ENCODE results near the gene SORCS3.
A peak's percentile ranks its signal among the peaks of the same experiment; 100 is the strongest.
"Not testable (repeated sequence)": the region's sequence is repeated elsewhere in the genome, so short reads cannot be mapped to it uniquely, and the experiment has no call there.

The SORCS3 gene

DNA sequence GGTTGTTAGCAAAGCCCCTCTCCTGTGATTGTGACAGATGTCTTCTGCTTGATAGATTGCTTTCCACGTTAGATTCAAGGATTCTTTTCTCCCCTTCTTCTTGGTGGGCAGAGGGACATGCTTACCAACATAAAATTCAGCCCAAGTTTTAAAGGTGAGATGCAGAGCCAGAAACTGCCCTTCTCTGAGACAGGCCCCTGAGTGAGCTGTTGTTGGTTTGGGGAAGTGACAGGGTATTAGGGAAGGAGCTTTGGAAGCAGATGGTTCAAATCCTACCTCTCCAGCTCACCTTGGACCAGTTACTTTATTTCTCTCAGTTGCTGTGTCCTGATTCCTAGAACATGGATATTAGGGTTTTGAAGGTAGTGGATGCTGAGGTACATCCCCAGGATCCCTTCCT lies 53.0 kb downstream of the SORCS3 start:
- DNase-seq: no peak

- DNase-seq: not testable (repeated sequence)
These were observed 62.2 kb downstream of the SORCS3 start for GRCh38 chr10:104703262-104703661.

DNA sequence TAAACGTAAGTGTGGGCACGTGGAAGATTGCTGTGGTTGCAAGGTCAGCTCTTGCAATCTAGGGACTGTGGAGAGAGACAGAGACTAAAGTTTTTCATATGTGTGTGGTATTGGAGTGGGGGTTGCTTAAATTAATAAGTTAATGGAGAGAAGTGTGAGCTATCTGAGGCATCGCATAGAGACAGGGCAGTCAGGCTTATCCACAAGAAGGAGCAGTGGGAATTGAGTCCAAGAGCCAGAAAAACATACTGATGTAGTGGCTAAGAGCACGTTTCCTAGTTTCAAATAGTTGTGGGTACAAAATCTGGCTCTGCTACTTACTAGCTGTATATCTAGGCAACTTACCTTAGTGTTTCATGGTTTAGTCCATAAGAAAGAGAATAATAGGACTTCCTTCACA lies 65.8 kb downstream of the SORCS3 start:
- DNase-seq: no peak

- no peak for DNase-seq
These were observed 66.7 kb downstream of the SORCS3 start for GRCh38 chr10:104707602-104708459.

- DNase-seq: no peak
These were observed 70.2 kb downstream of the SORCS3 start for GRCh38 chr10:104711302-104711721.

GRCh38 chr10:104730593-104730992 lies 89.5 kb downstream of the SORCS3 start:
- DNase-seq: not testable (repeated sequence)

GRCh38 chr10:104731192-104731591 lies 90.1 kb downstream of the SORCS3 start:
- DNase-seq: no peak

GRCh38 chr10:104732222-104732621 lies 91.1 kb downstream of the SORCS3 start:
- no peak for DNase-seq

GRCh38 chr10:104734433-104734832 lies 93.3 kb downstream of the SORCS3 start:
- DNase-seq: no peak

GRCh38 chr10:104735036-104735756 lies 94.1 kb downstream of the SORCS3 start:
- DNase-seq: no peak

GRCh38 chr10:104735757-104736391 lies 94.8 kb downstream of the SORCS3 start:
- no peak for DNase-seq

DNA sequence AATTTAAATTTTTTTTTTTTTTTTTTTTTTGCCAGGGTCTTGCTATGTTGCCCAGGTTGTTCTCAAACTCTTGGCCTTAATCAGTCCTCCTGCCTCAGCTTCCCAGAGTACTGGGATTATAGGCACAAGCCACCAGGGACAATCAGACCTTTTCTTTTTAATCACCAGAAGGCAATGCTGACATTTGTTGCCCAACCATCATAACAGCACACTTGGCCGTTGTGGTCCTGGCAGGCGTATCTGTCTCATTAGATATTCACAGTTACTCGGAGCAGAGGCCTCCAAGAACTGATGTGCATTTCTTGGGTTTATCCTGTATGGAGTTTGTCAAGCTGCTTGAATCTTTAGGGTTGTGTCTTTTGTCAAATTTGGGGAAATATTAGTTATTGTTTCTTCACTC lies 100.0 kb downstream of the SORCS3 start:
- DNase-seq: no peak

GRCh38 chr10:104744052-104744451 lies 103.0 kb downstream of the SORCS3 start:
- no peak for DNase-seq

- DNase-seq: no peak
These were observed 109.2 kb downstream of the SORCS3 start for GRCh38 chr10:104750291-104750690.

GRCh38 chr10:104762793-104763192 lies 121.7 kb downstream of the SORCS3 start:
- no peak for DNase-seq

- DNase-seq: no peak
These were observed 125.3 kb downstream of the SORCS3 start for GRCh38 chr10:104766341-104766740.

DNA sequence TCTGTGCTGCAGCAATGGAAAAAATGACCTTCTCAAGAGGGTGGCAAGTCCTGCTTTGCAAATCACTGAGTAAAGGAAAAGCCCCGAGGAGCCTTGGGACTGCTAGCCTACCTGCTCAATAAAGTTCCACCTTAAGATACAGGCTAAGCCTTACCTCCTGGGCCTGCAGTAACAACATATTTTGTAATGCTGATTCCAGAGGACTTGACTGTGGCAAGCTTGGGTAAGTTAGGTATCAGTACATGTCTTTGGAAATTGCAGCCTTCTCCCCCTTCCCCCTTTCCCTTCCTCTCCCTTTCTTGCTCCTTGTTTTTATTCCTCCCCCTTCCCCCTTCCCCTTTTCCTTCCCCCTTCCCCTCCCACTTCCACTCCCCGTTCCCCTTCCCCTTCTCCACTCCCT lies 126.2 kb downstream of the SORCS3 start:
- DNase-seq: no peak

- peak; percentile 3 for DNase-seq
These were observed 126.7 kb downstream of the SORCS3 start for GRCh38 chr10:104767745-104768144.

- no peak for DNase-seq
These were observed 132.0 kb downstream of the SORCS3 start for GRCh38 chr10:104773105-104773504.

GRCh38 chr10:104774234-104774633 lies 133.1 kb downstream of the SORCS3 start:
- no peak for DNase-seq

- DNase-seq: no peak
These were observed 136.2 kb downstream of the SORCS3 start for GRCh38 chr10:104777086-104777799.

GRCh38 chr10:104778371-104778770 lies 137.3 kb downstream of the SORCS3 start:
- DNase-seq: no peak

DNA sequence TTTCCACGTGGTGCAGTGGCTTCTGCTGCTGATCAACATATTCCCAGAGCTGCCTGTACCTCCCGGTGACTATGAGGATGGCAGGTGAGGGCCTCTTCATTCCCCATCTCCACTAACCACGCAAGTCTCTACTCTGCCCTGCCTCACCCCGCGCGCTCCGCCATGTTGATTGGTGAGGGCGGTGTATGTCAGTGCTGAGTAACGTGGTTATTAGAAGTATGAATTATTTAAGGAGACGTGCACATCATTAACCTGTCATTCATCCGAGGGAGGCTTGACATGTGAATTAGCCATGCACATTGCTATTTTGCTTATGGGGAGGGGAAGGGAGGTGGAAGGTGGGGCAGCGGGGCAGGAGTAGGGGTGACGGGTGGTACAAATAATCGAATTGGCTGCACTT lies 138.6 kb downstream of the SORCS3 start:
- DNase-seq: no peak
